ENCODE measurements around the gene HAUS3.

The HAUS3 gene

DNA sequence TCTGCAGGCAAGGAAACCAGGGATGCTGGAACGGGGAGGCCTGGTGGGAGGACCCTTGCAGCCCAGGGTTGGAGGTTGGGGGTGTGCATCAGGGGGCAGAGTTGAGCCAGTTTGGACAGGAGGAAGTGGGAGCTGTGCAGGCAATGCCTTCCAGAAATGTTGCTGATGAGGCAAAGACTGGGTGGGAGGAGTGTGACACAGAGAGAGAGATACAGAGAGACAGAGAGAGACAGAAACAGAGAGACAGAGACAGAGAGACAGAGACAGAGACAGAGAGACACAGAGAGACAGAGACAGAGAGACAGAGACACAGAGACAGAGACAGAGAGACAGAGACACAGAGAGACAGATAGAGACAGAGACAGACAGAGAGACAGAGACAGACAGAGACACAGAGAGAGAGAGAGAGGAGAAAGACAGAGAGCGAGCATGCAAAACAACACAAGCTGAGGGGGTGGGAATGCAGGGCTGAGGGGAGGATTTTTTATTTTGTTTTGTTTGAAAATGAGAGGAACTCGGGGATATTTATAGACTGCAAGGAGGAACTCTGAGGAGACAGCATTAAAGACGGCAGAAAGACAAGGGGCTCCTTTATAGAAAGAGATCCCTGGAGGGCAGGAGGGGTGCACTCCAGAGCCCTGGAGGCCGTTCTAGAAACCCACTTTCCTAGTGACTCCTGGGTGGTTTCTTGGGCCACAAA is 1.9 kb upstream of the HAUS3 start:
- TF ChIP-seq, protein P1, sequence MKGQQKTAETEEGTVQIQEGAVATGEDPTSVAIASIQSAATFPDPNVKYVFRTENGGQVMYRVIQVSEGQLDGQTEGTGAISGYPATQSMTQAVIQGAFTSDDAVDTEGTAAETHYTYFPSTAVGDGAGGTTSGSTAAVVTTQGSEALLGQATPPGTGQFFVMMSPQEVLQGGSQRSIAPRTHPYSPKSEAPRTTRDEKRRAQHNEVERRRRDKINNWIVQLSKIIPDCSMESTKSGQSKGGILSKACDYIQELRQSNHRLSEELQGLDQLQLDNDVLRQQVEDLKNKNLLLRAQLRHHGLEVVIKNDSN (IDR thresholded peaks at IDR 0.05), result no peak
- TF ChIP-seq RAD21 (IDR thresholded peaks at IDR 0.05; ENCODE audit: low read depth), result peak; percentile 32; the same call in 1 of the 2 replicates
- TF ChIP-seq NFIC (IDR thresholded peaks at IDR 0.05), result no peak
- TF ChIP-seq FOXM1 (IDR thresholded peaks at IDR 0.05; ENCODE audit: borderline replicate concordance, low read depth), result no peak
- TF ChIP-seq CEBPB (IDR thresholded peaks at IDR 0.05), result no peak

DNA sequence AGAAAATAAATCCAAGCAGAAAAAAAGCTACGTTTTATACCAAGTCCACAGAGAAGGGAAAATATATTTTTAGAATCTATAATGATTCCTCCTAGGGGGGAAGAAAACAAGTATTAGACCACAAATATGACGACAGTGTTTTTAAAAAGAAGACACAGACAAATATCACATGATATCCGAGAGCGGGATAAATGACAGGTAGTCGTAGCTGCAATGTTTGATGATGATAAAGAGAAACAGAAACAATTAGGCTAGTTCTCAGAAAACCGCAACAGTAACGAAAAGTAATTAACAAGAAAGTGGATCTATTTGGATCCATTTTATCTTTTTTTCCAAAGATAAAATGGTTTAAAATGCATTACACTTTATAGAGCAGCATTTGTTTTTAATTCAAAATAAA is 918 bp downstream of the HAUS3 start:
- TF ChIP-seq, protein P1 (IDR thresholded peaks at IDR 0.05), result no peak
- TF ChIP-seq TCF12 (IDR thresholded peaks at IDR 0.05; ENCODE audit: low read depth) (no peak), NFIC (IDR thresholded peaks at IDR 0.05) (no peak), RAD21 (IDR thresholded peaks at IDR 0.05; ENCODE audit: low read depth) (no peak), CREB1 (IDR thresholded peaks at IDR 0.05; ENCODE audit: low read depth) (no peak), YY1 (IDR thresholded peaks at IDR 0.05; ENCODE audit: low read depth) (no peak), CEBPB (IDR thresholded peaks at IDR 0.05) (no peak), EP300 (IDR thresholded peaks at IDR 0.05; ENCODE audit: borderline replicate concordance) (no peak), ZBTB7A (IDR thresholded peaks at IDR 0.05; ENCODE audit: low read depth) (no peak)
- TF ChIP-seq, protein P2, sequence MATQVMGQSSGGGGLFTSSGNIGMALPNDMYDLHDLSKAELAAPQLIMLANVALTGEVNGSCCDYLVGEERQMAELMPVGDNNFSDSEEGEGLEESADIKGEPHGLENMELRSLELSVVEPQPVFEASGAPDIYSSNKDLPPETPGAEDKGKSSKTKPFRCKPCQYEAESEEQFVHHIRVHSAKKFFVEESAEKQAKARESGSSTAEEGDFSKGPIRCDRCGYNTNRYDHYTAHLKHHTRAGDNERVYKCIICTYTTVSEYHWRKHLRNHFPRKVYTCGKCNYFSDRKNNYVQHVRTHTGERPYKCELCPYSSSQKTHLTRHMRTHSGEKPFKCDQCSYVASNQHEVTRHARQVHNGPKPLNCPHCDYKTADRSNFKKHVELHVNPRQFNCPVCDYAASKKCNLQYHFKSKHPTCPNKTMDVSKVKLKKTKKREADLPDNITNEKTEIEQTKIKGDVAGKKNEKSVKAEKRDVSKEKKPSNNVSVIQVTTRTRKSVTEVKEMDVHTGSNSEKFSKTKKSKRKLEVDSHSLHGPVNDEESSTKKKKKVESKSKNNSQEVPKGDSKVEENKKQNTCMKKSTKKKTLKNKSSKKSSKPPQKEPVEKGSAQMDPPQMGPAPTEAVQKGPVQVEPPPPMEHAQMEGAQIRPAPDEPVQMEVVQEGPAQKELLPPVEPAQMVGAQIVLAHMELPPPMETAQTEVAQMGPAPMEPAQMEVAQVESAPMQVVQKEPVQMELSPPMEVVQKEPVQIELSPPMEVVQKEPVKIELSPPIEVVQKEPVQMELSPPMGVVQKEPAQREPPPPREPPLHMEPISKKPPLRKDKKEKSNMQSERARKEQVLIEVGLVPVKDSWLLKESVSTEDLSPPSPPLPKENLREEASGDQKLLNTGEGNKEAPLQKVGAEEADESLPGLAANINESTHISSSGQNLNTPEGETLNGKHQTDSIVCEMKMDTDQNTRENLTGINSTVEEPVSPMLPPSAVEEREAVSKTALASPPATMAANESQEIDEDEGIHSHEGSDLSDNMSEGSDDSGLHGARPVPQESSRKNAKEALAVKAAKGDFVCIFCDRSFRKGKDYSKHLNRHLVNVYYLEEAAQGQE (IDR thresholded peaks at IDR 0.05; ENCODE audit: low read depth), result no peak

DNA sequence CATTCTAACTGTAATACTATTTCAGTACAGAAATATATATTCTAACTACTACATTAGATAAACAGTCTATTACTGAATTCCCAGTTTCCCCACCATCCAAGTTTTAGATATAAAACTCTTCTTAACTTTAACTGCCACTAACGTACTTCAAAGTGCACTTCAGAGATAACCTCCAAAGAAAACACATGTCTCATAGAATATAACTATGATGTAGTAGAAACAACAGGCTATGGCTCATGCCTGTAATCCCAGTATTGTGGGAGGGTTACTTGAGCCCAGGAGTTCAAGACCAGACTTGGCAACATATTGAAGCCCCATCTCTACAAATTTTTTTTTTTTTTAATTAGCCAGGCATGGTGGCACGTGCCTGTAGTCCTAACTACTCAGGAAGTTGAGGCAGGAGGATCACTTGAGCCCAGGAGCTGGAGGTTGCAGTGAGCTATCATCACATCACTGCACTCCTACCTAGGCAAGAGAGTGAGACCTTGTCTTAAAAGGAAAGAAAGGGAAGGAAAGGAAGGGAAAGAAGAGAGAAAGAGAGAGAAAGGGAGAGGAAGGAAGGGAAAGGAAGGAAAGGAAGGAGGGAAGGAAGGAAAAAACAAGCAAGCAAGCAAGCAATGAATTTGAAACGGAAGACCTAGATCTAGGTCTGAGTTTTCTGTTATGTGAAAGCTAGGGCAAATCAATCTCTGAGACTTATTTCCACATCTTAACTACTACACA is 4.8 kb downstream of the HAUS3 start:
- no peak for TF ChIP-seq TEAD4 (IDR thresholded peaks at IDR 0.05)
- no peak for TF ChIP-seq EP300 (IDR thresholded peaks at IDR 0.05; ENCODE audit: borderline replicate concordance)
- TF ChIP-seq CEBPB (IDR thresholded peaks at IDR 0.05), result no peak
- TF ChIP-seq, protein P3, sequence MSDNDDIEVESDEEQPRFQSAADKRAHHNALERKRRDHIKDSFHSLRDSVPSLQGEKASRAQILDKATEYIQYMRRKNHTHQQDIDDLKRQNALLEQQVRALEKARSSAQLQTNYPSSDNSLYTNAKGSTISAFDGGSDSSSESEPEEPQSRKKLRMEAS (IDR thresholded peaks at IDR 0.05), result no peak
- TF ChIP-seq RAD21 (IDR thresholded peaks at IDR 0.05; ENCODE audit: low read depth), result no peak
- TF ChIP-seq CREB1 (IDR thresholded peaks at IDR 0.05; ENCODE audit: low read depth), result no peak
- TF ChIP-seq, protein P1 (IDR thresholded peaks at IDR 0.05), result no peak
- TF ChIP-seq NFIC (IDR thresholded peaks at IDR 0.05), result no peak
- TF ChIP-seq, protein P2 (IDR thresholded peaks at IDR 0.05; ENCODE audit: low read depth), result no peak
- no peak for TF ChIP-seq ZBTB7A (IDR thresholded peaks at IDR 0.05; ENCODE audit: low read depth)
- no peak for TF ChIP-seq YY1 (IDR thresholded peaks at IDR 0.05; ENCODE audit: low read depth)
- TF ChIP-seq TAF1 (IDR thresholded peaks at IDR 0.05; ENCODE audit: low read depth), result no peak
- TF ChIP-seq EGR1 (IDR thresholded peaks at IDR 0.05), result no peak
- TF ChIP-seq FOXM1 (IDR thresholded peaks at IDR 0.05; ENCODE audit: borderline replicate concordance, low read depth), result no peak

DNA sequence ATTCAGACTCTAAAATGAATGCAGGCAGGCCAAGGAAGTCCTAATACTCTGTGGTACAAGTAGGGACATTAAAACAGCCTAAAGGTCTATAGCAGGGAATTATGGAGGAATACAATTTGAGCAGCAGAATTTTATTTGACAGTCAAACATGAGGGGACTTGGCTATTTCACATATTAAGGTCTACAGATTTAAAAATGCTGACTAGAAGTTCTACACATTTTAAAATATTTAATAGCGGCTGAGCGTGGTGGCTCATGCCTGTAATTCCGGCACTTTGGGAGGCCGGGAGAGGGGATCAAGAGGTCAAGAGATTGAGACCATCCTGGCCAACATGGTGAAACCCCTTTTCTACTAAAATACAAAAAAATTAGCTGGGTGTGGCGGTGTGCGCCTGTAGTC is 10.8 kb downstream of the HAUS3 start:
- TF ChIP-seq EP300 (IDR thresholded peaks at IDR 0.05; ENCODE audit: borderline replicate concordance) (no peak), EGR1 (IDR thresholded peaks at IDR 0.05) (no peak)
- TF ChIP-seq, protein P2 (IDR thresholded peaks at IDR 0.05; ENCODE audit: low read depth), result no peak

All from Ishikawa (cell line).